ENCODE measurements around the gene CD300H.
"Not testable (repeated sequence)": the region's sequence is repeated elsewhere in the genome, so short reads cannot be mapped to it uniquely, and the experiment has no call there.

The CD300H gene

DNA sequence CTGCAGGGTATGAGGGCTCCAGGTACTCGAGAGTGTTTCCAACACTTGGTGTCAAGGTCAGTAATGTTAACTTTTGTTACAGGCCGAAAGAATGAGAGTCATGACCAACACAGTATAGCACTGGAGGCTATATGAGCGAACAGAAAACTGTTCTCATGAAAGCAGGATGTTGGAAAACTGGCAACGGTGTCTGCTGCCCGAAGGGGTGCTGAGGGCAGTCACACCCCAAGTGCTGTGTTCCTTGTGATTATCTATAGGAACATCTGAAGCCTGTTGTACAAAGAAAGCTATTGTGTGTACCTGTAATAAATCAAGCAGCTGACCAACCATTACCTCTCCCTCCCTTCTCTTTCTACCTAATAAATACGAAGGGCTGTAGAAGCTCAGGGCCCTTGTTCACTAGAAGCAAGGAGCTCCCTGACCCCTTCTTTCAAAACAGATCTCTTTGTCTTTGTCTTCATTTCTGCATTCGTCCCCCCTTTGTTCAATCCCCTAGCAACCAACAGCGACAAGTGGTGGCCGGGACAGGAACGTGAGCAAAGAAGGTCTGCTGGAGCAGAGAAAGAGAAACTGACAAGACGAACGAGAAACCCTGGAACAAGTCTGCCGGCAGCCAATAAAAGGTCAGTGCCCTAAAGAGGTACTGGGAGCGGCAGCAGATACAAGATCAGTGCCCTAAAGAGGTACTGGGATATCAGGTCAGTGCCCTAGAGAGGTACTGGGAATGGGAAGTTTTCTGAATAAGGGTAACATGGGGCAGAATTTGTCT lies 17.2 kb upstream of the CD300H start:
- no peak for DNase-seq

DNA sequence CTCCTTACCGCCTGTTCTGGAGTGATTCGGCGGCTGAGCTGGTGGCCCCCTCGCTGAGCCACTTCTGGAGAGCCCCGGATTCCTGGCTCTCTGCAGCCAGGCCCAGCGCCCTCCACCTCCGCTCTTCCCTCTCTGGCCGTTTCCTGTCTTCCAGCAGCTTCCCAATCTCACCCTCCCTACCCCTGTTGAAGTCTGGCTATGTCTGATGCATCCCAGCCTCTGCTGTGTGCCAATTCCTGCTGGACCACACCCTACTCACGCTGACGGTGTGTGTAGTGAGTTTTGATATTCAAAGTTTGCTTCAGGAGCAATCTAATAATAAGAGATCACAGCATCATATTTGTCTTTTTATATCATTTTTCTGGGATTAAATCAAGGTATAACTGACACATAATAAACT lies 15.3 kb upstream of the CD300H start:
- no peak for DNase-seq

DNA sequence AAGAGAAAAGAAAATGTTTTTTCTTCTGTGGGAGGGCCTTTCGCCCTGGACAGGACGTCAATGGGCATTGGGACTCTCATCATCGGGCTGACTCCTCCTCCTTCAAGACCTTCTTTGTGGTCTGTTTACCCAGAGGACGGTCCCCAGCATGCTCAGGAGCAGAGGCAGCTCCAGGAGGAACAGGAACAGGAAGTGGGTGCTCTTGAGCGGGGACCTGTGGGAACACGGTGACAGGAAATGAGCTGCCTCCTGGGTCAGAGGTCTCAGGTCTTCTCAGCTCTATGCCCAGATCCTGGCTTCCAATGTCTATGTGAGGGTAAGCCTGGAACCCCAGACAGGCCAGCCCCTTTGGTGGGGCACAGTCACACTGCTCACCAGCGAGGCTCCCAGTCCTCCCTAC lies 12.6 kb upstream of the CD300H start:
- DNase-seq, result no peak

DNA sequence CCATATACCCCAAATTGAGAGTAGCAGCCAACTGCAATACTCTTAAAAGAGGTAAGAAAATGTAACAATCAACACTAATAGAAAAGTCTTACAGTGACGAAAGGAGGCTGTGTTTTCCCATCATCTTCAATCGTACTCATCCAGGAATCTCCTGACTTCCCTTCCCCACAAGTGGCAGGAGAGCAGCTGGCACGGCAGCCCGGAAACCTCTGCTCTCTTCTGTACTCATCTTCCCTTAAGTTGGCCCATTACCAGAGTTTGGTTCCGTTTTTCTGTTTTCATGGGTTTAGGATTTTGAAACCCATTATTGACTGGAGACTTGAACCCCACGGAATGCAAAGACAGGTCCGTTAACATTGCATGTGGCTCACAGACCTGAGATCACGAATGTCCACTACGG lies 11.7 kb upstream of the CD300H start:
- no peak for DNase-seq

DNA sequence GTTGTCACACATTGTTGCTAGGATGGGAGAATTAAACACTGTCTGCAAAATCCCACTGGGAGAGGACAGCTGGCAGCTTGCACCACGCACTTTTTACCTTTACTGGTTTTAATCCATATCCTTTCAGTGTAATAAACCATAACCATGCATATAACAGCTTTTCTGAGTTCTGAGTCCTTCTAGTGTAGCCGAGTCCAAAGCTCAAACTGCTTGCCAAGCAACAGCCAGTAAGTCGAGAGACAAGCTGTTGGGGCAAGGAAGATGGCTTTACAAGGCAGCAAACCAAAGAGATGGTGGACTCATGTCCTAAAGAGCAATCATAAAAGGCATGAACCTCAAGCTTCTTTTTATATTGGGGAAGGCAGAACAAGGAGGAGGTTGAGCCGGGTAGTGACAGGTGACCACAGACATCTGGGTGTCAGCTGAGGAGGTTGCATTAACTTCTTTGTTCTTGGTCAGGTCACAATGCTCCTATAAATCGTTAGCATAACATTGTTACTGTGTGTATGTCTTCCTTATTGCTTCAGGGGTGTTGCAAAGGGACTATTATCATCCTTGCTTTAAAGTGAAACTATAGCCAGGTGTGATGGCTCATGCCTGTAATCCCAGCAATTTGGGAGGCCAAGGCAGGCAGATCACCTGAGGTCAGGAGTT lies 7.3 kb upstream of the CD300H start:
- DNase-seq, result no peak

DNA sequence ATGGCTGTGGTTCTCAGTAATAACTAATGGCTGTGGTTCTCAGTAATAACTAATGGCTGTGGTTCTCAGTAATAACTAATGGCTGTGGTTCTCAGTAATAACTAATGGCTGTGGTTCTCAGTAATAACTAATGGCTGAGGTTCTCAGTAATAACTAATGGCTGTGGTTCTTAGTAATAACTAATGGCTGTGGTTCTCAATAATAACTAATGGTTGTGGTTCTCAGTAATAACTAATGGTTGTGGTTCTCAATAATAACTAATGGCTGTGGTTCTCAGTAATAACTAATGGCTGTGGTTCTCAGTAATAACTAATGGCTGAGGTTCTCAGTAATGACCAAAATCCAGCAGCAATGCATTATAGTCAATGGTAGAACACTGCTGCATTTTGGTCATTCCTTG lies 6.3 kb upstream of the CD300H start:
- not testable (repeated sequence) for DNase-seq

DNA sequence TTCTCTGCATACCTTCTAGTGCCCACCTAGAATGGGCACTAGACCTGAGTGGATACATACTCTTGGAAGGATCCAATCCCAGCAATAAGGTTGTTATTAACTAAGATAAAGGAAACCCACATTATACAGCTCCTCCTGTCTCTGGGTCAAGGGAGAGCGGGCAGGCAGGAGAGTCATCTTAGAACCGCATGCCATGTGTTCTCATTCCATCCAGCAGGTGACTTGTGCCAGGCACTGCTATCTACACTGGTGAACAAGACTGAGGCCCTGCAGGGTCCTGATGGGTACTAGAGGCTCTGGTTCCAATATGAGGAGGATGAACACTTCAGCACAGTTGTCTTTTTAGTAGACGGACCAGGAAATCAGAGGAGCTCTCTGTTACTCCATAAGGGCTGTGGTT lies 5.9 kb upstream of the CD300H start:
- DNase-seq, result no peak

DNA sequence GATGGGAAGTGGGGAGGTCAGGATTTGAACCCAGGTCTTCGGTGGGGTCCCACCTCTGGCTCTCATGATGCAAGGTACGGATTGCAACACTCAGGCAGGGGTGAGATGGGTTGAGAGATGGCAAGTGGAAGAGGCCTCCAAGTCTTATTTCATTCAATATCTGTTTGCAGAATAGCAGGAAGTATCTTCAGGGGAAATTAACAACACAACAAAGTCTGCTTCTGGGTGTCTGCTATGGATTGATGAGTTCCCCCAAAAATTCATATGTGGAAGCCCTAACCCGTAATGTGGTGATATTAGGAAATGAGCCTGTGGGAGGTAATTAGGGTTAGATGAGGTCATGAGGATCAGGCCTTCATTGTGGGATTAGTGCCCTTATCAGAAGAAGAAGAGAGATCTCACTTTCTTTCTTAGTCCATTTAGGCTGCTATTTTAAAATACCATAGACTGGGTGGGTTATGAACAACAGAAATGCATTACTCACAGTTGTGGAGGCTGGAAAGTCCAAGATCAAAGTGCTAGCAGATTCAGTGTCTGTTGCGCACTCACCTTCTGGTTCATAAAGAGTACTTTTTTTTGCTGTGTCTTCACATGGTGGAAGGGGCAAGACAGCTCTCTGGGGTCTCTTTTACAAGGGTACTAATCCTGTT lies 4.4 kb upstream of the CD300H start:
- no peak for DNase-seq

DNA sequence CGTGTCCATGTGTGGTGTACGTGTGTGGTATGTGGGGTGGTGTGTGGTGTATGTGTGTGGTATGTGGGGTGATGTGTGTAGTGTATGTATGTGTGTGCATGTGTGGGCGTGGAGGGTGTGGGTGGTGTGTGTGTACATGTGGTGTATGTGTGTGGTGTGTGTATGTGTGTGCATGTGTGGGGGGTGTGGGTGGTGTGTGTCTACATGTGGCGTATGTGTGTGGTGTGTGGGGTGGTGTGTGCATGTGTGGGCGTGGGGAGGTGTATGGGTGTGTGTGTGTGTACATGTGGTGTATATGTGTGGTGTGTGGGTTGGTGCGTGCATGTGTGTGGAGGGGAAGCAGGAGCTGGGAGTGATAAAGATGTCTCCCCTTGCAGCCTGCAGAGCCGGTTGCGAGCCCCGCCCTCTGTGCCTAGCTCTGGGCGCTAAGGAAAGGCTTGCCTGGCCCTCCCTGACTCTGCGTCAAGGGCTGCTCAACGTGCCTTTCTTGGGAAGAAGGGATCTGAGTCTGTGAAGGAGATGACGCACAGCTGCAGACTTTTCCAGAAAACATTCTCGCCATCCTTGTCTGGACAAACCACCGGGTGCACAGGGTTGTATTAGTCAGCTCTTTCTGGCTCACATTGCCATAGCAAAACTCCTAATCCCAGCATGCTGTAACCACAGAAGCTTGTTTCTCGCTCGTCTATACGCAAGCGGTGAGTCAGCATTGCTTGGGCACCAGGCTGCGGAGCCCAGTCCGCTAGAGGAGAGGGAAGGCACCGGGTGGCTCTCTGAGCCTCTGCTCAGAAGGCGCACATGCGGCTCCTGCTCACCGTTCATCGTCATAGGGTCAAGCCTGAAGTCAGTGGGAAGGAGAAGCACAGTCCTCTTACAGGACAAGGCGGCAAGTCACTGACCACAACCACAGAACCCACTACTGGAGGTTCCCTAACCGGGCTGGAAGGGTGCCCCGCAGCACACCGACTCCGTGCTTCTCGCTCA lies 2.0 kb upstream of the CD300H start:
- no peak for DNase-seq

DNA sequence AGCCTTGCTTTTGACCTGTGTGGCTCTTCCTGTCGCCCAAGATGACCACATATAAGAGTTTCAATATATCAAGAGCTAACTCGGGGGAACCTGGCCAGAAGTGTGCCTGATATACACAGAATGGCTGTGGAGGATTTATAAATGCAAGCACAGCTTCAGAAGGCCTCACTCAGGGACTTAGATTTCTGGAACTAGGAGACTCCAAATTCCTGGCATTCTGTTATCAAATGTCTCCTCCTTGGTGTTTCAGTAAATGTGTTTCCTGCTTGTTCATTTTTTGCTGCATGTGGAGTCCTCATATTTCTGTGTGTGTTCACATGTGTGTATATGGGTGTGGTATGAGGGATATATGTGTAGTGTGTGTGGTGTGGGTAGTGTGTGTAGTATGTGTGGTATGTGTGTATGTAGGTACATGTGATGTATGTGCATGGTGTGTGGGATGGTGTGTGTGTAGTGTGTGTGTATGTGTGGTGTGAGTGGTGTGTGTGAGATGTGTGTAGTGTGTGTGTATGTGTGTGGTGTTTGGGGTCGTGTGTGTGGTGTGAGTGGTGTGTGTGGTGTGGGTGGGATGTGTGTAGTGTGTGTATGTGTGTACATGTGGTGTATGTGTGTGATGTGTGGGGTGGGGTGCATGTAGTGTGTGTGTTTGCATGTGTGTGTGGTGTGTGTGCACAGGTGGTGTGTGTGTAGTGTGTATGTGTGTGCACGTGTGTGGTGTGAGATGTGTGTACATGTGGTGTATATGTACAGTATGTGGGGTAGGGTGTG lies 981 bp upstream of the CD300H start:
- DNase-seq, result no peak

DNA sequence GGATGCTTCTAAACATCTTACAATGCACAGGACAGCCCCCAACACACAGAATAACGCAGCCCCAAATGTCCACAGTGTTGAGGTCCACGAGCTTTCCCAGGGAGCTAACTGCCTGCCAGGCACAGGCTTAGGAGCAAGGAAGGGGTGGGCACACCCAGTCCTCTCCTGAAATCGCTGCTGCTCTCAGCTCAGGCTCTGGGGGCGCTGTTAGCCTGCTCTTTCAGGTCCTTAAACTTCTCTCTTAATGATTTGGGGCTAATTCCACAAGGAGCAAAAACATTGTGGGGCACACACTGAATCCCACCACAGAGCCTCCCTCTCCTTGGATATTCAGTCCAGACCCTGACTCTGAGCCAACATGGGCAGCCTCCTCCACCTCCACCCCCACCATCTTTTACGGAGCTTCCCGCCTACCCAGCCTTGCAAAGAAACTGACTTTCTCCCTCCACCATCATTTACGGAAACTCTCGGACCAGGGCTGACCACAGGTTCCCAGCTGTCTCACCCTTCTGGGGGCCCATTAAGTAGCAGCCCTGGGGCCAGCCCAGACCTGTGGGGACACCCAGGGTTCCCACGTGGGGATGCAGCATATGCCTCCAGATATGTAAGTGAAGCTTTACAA lies 1.1 kb downstream of the CD300H start:
- no peak for DNase-seq

DNA sequence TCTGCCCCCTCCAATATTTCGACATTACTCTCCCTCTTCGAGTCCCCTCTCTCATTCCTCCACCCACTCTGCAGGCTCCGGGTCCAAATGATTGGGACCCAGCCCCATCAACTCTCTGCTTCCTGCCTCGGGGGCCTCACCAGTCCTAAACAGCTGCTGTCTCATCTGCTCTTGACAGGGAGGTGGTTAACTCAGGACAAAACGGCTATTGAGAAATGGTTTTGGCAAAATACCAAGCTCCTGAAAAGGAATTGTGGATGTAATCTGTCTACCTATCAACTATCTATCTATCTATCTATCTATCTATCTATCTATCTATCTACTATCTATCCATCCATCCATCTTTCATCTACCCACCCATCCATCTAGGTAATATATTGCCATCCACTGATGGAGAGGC lies 2.2 kb downstream of the CD300H start:
- DNase-seq, result no peak

DNA sequence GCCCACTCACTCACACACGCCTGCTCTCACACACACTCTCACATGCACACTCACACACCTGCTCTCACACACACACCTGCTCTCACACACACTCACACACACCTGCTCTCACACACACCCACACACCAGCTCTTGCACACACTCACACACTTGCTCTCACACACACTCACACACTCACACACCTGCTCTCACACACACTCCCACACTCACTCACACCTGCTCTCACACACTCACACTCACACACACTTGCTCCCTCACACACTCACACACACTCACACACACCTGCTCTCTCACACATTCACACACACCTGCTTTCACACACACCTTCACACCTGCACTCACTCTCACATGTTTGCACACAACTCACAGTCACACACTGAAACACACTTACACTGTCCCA lies 4.0 kb downstream of the CD300H start:
- DNase-seq, result no peak

DNA sequence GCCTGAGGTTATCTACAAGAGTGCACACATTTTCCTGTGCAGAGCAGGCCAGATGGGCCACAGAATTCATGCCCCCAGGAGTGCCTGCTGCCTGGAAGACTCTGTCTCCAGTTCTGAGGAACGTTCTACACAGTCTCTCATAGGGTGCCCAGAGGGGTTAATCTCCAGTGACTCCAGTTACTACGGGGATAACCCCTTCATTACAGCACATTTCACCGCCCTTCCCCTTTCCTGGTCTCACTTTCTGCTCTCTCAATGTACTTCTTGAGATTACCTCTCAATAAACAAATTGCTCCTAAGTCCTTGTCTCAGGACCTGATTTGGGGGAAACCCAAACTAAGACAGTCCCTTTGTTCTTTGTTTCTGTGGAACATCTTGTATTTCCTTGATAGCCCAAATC lies 5.7 kb downstream of the CD300H start:
- DNase-seq, result no peak

DNA sequence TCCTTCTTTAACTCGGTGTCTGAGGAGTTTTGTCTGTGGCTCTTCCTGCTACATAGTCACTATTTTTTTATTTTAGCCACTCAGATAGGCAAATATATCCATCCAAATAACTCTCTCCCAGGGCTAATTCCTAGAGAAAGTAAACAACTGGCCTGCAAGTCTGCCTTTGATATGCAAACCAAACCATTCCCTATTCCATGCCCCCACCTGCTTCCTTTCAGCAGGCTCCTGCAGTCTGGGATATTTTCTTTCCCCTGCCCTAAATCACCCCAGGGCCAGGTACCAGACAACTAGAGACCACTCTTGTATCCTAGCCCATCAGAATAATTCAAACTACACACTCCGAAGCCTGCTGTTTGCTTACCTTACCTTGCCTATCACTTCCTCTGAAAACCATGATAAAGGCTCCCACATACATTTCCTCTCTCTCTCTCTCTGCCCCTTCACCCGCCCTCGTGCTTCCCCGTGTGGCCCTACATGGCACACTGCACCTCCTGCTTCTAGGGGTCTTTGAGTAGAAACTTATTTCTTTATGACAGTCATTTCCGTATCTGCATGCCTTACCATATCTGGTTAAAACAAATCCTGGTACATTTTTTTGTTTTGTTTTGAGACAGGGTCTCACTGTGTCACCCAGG lies 8.3 kb downstream of the CD300H start:
- no peak for DNase-seq

DNA sequence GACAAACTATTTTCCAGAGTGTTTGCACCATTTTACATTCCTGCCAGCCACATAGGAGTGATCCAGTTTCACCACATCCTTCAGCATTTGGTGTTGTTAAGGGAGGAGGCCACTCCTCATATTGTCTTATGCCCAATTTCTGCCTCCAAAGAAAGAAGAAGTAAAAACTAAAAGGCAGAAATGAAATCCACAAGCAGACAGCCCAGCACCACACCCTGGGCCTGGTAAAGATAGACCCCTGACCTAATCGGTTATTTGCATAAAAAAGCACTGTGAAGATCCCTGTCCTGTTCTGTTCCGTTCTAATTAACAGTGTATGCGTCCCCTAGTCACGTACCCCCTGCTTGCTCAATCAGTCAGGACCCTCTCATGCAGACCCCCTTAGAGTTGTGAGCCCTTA lies 8.9 kb downstream of the CD300H start:
- not testable (repeated sequence) for DNase-seq

DNA sequence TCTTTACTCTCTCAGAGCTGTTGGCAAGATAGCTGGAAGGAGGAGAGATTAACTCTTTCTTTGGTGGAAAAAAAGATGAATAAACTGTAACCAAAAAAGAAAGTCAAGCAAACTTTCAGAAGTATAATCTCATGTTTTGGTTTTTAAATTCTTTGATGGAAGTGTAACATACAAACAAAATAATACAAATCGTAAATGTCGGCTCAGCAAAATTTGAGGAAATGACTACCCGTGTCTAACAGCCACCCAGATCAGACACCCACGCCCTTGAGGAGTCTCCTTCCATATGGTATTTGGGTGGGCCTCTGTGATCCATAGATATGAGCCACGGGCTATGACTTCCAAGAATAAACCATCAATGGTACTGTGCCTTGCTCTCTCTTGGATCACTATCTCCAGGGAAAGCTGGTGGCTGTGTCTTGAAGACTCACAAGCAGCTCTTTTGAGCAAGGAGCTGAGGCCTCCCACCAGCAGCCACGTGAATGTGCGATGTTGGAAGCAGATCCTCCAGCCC lies 11.8 kb downstream of the CD300H start:
- DNase-seq, result no peak

DNA sequence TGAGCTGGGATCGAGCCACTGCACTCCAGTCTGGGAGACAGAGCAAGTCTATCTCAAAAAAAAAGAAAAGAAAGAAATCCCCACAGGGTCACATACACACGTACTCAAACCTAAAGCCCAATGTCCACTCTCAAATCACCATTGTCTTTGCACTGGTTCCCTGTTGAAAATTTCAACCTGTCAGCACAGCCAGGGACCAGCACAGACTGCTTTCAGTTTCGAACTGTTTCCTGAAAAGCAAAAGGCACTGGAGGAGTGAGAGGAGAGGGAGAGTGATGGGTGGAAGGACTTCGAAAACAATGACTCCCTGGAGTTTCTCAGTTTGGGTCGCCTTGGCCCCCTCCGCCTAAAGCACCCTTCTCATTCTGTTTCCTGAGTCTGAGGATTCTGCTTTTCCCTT lies 12.4 kb downstream of the CD300H start:
- DNase-seq, result no peak

DNA sequence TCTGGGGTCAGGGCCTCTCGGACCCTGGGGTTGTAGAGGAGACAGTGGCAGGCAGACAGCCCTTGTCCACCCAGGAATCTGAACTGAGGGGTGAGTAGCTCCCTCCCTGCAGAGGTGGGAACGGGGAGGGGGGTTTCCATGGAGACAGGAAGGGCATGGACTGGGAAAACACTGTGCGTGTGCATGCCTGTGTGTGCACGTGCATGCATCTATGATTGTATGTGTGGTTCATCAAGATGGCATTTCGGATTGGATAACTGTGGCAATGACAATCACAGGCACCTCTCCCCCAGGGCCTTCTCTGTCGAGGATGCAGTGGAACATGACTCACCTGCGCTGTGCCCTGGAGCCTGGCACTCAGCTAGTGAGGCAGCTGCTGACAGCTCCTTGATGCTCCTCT lies 15.3 kb downstream of the CD300H start:
- no peak for DNase-seq

DNA sequence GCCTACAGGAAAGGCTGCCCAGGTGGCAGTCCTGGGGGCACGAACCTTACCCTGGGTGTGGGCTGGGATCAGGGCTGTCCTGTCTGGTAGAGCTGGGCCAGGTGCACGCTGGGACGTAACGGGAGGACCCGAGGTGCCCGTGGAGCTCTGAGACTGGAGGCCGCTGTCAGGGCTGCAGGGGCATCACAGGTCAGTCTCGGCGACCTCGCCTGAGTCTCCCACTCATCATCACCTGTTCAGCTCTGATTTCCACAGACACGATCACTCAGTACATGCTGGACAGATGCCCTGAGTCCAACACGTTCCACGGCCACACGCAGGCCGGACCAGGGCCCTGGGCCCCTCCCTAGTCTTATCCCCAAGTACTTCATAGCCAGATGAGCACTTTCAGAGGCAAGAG lies 16.7 kb downstream of the CD300H start:
- no peak for DNase-seq

DNA sequence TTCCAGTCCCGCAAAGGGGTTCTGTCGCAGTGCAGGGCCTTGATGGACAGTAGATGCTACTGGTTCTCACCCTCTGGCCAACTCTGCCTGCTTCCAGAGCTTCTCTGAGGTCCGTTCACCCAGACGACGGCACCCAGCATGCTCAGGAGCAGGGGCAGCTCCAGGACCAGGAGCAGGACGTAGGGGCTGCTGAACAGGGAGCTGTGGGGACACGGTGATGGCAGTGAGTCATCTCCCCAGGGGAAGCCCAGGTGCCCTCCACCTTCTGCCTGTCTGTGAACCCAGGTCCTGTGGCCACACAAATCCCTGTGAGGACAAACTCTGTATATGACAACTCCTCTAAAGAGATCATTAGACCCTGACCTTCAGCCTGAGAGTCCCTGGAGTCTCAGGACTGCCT lies 18.0 kb downstream of the CD300H start:
- no peak for DNase-seq

Measured in NCI-H1105 treated with DMSO at 0.1 percent for 48 hours (cell line).